HEK293T (cell line): ENCODE measurements around the gene CLCN4.
A peak's percentile ranks its signal among the peaks of the same experiment; 100 is the strongest.

ENCODE experiments used
- CTCF ChIA-PET: fragments of 350-600 bp; formaldehyde crosslinking; extraction: SDS; loops from one replicate; lab custom pipeline; 2021; ENCODE audit warnings: antibody characterized with exemption, inconsistent platforms; lab: Yijun Ruan, JAX
- POLR2A ChIA-PET: fragments of 350-600 bp; formaldehyde crosslinking; extraction: SDS; loops from one replicate; lab custom pipeline; 2020; ENCODE audit warnings: antibody characterized with exemption, inconsistent platforms; lab: Yijun Ruan, JAX
- DNase-seq: peaks from one replicate; pipeline ENCODE4 v3.0.0; 2012; ENCODE audit warnings: mixed read lengths; ENCODE audit errors: extremely low spot score
- ARNT ChIP-seq: fragments of 450-650 bp; IDR thresholded peaks from 2 replicates; pipeline ENCODE4 v1.6.1; 2017; ENCODE audit warnings: mild to moderate bottlenecking
- BHLHE40 ChIP-seq: fragments of 450-650 bp; IDR thresholded peaks from 2 replicates; pipeline ENCODE4 v1.6.1; 2016; ENCODE audit warnings: mild to moderate bottlenecking, moderate library complexity, borderline replicate concordance
- CTBP1 ChIP-seq: fragments of 450-650 bp; IDR thresholded peaks from 2 replicates; pipeline ENCODE4 v1.6.1; 2016; ENCODE audit warnings: borderline replicate concordance
- ELF4 ChIP-seq: fragments of 450-650 bp; IDR thresholded peaks from 2 replicates; pipeline ENCODE4 v1.6.1; 2017; ENCODE audit warnings: antibody characterized with exemption
- FOXA1 ChIP-seq: fragments of 450-650 bp; IDR thresholded peaks from 2 replicates; pipeline ENCODE4 v1.6.1; 2016; ENCODE audit warnings: mild to moderate bottlenecking
- FOXK2 ChIP-seq: fragments of 450-650 bp; IDR thresholded peaks from 2 replicates; pipeline ENCODE4 v1.6.1; 2016; ENCODE audit warnings: mild to moderate bottlenecking
- FOXM1 ChIP-seq: fragments of 450-650 bp; IDR thresholded peaks from 2 replicates; pipeline ENCODE4 v1.6.1; 2017; ENCODE audit warnings: mild to moderate bottlenecking, borderline replicate concordance
- HDGF ChIP-seq: fragments of 450-650 bp; IDR thresholded peaks from 2 replicates; pipeline ENCODE4 v1.6.1; 2017; ENCODE audit warnings: antibody characterized with exemption, borderline replicate concordance
- L3MBTL2 ChIP-seq: fragments of 450-650 bp; conservative IDR thresholded peaks from 2 replicates; pipeline ENCODE4 v1.6.1; 2016; ENCODE audit warnings: mild to moderate bottlenecking
- LEF1 ChIP-seq: fragments of 450-650 bp; IDR thresholded peaks from 2 replicates; pipeline ENCODE4 v1.6.1; 2017; ENCODE audit warnings: mild to moderate bottlenecking, borderline replicate concordance
- NFRKB ChIP-seq: fragments of 450-650 bp; IDR thresholded peaks from 2 replicates; pipeline ENCODE4 v1.6.1; 2016; ENCODE audit warnings: mild to moderate bottlenecking, moderate library complexity
- PKNOX1 ChIP-seq: fragments of 450-650 bp; IDR thresholded peaks from 2 replicates; pipeline ENCODE4 v1.6.1; 2016
- SP1 ChIP-seq: fragments of 450-650 bp; IDR thresholded peaks from 2 replicates; pipeline ENCODE4 v1.6.1; 2017
- SUZ12 ChIP-seq: fragments of 450-650 bp; IDR thresholded peaks from 2 replicates; pipeline ENCODE4 v1.6.1; 2016; ENCODE audit warnings: mild to moderate bottlenecking
- TARDBP ChIP-seq: fragments of 450-650 bp; IDR thresholded peaks from 2 replicates; pipeline ENCODE4 v1.6.1; 2016
- ZNF384 ChIP-seq: fragments of 450-650 bp; IDR thresholded peaks from 2 replicates; pipeline ENCODE4 v1.6.1; 2016

The CLCN4 gene

GRCh38 chrX:10163031-10163430 lies 6.3 kb downstream of the CLCN4 start:
- ChIA-PET POLR2A (no interaction called here), CTCF (no interaction called here)
- TF ChIP-seq CTBP1: no peak
- TF ChIP-seq ELF4: no peak
- no peak for TF ChIP-seq PKNOX1
- no peak for TF ChIP-seq FOXM1
- TF ChIP-seq LEF1: no peak
- no peak for TF ChIP-seq SP1
- TF ChIP-seq L3MBTL2: no peak
- no peak for TF ChIP-seq HDGF
- TF ChIP-seq TARDBP: no peak
- DNase-seq: no peak

GRCh38 chrX:10164879-10165278 lies 8.1 kb downstream of the CLCN4 start:
- no peak for DNase-seq
- ChIA-PET POLR2A (no interaction called here), CTCF (no interaction called here)
- no peak for TF ChIP-seq BHLHE40
- no peak for TF ChIP-seq PKNOX1
- no peak for TF ChIP-seq ARNT
- TF ChIP-seq SUZ12: no peak
- no peak for TF ChIP-seq LEF1
- no peak for TF ChIP-seq ELF4
- TF ChIP-seq SP1: no peak
- no peak for TF ChIP-seq FOXK2
- TF ChIP-seq CTBP1: no peak
- no peak for TF ChIP-seq TARDBP
- TF ChIP-seq ZNF384: no peak
- no peak for TF ChIP-seq FOXM1
- no peak for TF ChIP-seq FOXA1
- no peak for TF ChIP-seq HDGF
- TF ChIP-seq NFRKB: no peak
- TF ChIP-seq L3MBTL2: no peak

GRCh38 chrX:10165580-10166247 lies 8.9 kb downstream of the CLCN4 start:
- TF ChIP-seq BHLHE40 (no peak), L3MBTL2 (no peak), ARNT (no peak), PKNOX1 (no peak), NFRKB (no peak), FOXM1 (no peak), LEF1 (no peak), FOXA1 (no peak)
- no peak for DNase-seq
- POLR2A ChIA-PET: no interaction called here
- CTCF ChIA-PET: no interaction called here

- no peak for DNase-seq
- CTCF ChIA-PET: interaction anchor here (1.4 kb wide), 1 partner anchor 24 kb away, joined by 4 read pairs; no protein-coding TSS in a partner anchor
- POLR2A ChIA-PET: no interaction called here
- no peak for TF ChIP-seq FOXK2
- TF ChIP-seq L3MBTL2: no peak
- no peak for TF ChIP-seq ELF4
- no peak for TF ChIP-seq HDGF
- no peak for TF ChIP-seq SUZ12
- no peak for TF ChIP-seq TARDBP
- TF ChIP-seq LEF1: no peak
- TF ChIP-seq ZNF384: no peak
- TF ChIP-seq PKNOX1: no peak
- no peak for TF ChIP-seq ARNT
- no peak for TF ChIP-seq NFRKB
- TF ChIP-seq SP1: no peak
- no peak for TF ChIP-seq FOXA1
- no peak for TF ChIP-seq CTBP1
Measured at GRCh38 chrX:10166248-10166716, 9.5 kb downstream of the CLCN4 start.

- no peak for TF ChIP-seq FOXM1
- TF ChIP-seq SUZ12: no peak
- 0 out of 2 replicates have a peak, but pooled peaks have one; percentile 19 for TF ChIP-seq L3MBTL2
- TF ChIP-seq NFRKB: no peak
- TF ChIP-seq BHLHE40: no peak
- CTCF ChIA-PET: interaction anchor here (1.4 kb wide), 1 partner anchor 23 kb away, joined by 4 read pairs; no protein-coding TSS in a partner anchor
- POLR2A ChIA-PET: no interaction called here
- DNase-seq: no peak
Measured at GRCh38 chrX:10166731-10167151, 10.0 kb downstream of the CLCN4 start.

GRCh38 chrX:10167573-10167972 lies 10.8 kb downstream of the CLCN4 start:
- POLR2A ChIA-PET: no interaction called here
- DNase-seq: no peak
- TF ChIP-seq BHLHE40 (no peak), SP1 (no peak), FOXK2 (no peak), ARNT (no peak), HDGF (no peak), SUZ12 (no peak), ELF4 (no peak), ZNF384 (no peak), FOXA1 (no peak), CTBP1 (no peak), FOXM1 (no peak), NFRKB (no peak), L3MBTL2 (no peak), TARDBP (no peak), LEF1 (no peak), PKNOX1 (no peak)
- CTCF ChIA-PET: interaction anchor here (1.4 kb wide), 1 partner anchor 22 kb away, joined by 4 read pairs; no protein-coding TSS in a partner anchor
